22Rv1 (cell line): Measurements from ENCODE around the gene SYT9.

Experiments
- ZFX ChIP-seq: fragments of 450-650 bp; IDR thresholded peaks from 2 replicates; pipeline ENCODE4 v1.6.1; 2017; ENCODE audit warnings: antibody characterized with exemption, borderline replicate concordance
- TF ChIP-seq, protein P1 (sequence below): fragments of 450-650 bp; IDR thresholded peaks from 2 replicates; pipeline ENCODE4 v1.5.1; 2017; ENCODE audit warnings: mild to moderate bottlenecking

DNA sequence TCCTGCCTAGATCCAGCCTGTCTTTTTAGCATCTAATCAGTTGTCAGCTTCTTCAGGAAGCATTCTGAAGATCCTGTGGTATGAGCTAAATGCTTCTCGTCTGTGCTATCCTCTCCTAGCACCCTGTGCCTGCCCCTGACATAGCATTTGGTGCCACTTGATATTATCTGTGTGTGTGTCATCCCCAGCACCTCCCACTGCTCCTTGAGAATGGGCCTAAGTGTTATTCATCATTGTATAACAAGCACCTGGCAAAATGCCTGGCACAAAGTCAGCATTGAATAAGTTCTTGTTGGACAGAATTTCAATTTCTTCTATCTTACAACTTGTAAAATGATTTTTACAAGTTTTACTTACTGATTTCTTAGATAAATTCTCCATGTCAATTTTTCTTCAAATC lies 205.5 kb downstream of the SYT9 start:
- TF ChIP-seq, protein P1, sequence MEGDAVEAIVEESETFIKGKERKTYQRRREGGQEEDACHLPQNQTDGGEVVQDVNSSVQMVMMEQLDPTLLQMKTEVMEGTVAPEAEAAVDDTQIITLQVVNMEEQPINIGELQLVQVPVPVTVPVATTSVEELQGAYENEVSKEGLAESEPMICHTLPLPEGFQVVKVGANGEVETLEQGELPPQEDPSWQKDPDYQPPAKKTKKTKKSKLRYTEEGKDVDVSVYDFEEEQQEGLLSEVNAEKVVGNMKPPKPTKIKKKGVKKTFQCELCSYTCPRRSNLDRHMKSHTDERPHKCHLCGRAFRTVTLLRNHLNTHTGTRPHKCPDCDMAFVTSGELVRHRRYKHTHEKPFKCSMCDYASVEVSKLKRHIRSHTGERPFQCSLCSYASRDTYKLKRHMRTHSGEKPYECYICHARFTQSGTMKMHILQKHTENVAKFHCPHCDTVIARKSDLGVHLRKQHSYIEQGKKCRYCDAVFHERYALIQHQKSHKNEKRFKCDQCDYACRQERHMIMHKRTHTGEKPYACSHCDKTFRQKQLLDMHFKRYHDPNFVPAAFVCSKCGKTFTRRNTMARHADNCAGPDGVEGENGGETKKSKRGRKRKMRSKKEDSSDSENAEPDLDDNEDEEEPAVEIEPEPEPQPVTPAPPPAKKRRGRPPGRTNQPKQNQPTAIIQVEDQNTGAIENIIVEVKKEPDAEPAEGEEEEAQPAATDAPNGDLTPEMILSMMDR: no peak
- no peak for TF ChIP-seq ZFX
